GM12874 (cell line): ENCODE measurements around the gene FAM222A.

Experiments used
- TF ChIP-seq, protein P1 (sequence below): IDR thresholded peaks from 2 replicates; pipeline ENCODE4 v1.5.1; 2011; ENCODE audit warnings: low read depth, mild to moderate bottlenecking, control low read depth, low read length, moderate library complexity; ENCODE audit not compliant: insufficient read depth

FAM222A gene

DNA sequence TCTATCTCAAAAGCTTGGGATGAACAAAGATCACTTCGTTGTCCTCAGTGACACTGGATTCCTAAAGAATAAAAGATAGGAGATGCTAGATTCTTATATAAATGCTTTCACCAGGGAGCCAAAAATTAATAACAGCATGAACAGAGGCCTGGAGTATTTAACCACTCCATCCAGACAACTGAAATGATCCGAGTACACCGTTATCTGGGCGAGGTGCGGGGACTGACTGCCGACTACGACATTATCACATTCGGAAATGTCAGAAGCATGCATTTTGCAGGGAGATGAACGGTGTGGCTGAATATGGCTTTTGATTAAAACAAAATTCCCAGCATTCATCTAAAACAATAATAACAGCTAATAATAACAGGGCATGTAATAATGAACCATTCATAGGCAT lies 63.0 kb downstream of the FAM222A start:
- TF ChIP-seq, protein P1, sequence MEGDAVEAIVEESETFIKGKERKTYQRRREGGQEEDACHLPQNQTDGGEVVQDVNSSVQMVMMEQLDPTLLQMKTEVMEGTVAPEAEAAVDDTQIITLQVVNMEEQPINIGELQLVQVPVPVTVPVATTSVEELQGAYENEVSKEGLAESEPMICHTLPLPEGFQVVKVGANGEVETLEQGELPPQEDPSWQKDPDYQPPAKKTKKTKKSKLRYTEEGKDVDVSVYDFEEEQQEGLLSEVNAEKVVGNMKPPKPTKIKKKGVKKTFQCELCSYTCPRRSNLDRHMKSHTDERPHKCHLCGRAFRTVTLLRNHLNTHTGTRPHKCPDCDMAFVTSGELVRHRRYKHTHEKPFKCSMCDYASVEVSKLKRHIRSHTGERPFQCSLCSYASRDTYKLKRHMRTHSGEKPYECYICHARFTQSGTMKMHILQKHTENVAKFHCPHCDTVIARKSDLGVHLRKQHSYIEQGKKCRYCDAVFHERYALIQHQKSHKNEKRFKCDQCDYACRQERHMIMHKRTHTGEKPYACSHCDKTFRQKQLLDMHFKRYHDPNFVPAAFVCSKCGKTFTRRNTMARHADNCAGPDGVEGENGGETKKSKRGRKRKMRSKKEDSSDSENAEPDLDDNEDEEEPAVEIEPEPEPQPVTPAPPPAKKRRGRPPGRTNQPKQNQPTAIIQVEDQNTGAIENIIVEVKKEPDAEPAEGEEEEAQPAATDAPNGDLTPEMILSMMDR: no peak

DNA sequence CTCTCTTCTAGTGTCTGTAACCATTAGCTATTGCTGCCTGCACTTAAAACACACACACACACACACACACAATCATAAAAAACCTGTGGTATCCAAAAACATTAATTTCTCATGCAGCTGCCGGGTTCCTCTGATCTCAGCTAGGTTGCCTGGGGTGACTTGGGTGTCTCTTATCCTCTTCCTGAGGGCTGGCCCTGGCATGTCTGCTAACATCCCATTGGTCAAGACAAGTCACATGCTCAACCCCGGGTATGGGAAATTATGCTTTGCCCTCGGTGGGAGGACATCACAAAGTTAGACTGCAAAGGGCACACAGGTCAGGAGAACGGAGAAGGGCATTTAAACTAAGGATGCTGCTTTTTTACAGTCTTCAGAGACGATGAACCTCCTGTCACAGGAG lies 63.9 kb downstream of the FAM222A start:
- TF ChIP-seq, protein P1: no peak

DNA sequence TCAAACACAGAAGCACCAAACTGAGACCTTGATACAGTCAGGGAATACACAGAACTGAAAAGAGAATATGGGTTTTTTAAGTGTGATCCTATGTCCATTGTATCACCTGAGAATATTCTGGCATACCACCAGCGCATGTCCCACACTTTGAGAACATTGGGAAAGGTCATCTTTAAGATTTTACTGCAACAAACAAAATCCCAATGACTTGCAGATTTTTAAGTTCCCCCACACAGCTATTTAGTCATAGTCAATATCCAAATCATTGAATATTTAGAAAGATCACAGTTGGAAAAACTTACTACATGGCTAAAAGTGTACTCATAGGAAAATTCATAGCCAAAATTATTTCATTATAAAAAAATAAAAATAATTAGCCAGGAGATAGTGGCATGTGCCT lies 65.1 kb downstream of the FAM222A start:
- TF ChIP-seq, protein P1: no peak

DNA sequence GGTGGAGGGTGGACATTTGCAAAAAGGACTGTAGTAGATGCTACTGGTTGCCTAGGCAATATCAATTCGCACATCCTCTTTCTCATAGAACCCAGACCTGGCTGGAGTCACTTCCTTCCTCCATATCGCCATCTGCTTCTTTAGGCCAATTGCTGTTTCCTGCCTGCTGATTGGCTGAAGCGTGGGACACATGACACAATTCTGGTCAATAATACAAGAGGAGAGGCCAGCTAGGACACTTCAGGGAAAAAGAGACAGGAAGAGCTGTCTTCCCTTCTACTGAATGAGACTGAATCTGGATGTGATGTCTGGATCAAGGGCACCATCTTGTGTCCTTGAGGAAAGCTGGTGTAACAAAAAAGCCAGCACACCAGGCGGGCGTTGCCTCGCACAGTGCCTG lies 65.8 kb downstream of the FAM222A start:
- TF ChIP-seq, protein P1: no peak

DNA sequence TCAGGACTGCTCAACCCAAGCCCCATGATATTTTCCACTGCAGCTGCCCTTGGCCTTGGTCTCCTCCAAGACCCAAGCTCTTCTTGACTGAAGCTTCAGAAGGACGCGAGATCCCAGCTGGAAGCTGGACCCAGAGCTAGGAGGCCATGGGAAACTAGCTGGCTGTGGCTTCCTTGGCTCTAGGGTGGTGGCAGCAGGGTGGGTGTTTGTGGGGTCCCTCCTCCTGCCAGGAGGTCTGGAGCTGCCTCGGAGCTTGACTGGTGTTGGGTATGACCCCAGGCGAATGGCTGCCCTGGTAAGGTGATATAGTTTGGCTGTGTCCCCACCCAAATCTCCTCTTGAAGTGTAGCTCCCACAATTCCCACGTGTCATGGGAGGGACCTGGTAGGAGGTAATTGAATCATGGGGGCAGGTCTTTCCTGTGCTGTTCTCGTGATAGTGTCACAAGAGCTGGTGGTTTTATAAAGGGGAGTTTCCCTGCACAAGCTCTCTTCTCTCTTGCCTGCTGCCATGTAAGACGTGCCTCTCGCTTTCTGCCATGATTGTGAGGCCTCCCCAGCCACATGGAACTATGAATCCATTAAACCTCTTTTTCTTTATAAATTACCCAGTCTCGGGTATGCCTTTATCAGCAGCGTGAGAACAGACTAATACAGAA lies 68.2 kb downstream of the FAM222A start:
- TF ChIP-seq, protein P1: no peak

DNA sequence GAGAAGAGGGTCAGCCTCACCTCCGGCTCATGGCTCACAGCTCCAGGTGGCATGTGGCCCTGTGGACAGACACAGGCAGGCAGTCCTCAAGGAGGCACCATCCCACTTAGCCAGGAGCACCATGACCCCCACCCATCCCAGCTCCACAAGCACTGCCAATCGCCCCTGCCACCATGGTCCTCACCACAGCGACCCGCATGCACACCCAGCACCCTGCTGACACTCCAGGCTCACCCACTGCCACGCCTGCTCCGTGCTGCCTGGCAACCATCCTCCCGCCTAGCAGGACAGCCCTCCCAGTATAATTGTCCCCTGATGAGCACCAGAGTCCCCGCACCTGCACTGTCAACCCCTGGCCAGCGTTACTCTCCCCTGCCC lies 68.7 kb downstream of the FAM222A start:
- TF ChIP-seq, protein P1: no peak

DNA sequence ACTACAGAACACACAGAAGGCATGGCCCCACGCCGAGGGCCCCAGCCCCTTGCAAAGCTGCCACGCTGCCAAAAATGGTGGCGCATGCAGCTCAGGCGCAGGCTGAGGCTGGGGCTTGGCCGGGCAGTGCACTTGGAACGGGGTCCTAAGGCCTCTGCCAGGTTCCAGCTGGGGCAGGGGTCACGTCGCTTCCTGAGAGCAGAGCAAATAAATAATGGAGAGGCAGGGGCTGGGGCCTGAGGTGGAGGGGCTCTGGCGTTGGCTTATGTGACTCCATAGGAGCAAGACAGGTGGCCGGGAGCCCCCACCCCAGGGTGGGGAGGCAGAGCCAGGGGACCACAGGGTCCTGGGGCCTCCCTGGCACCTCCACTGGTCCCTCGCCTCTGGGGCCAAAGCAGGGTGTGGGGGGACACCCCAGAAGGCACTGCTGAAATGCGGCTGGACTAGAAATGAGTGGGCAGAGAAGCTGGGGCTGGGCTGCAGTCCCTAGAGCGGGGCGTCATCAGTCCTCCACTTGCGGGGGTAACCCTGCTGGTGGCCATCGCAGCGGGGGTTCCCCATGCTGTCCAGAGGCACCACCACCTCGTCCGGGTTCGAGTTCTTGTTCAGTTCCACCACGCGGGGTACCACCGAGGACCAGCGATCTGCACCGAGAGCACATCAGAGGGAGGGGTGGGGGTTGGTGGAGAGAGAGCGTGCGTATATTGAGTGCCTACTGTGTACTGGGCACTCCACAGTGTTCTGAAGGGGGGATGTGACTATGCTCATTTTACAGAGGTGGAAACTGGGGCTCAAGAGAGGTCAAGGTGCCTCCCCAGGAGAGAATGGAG lies 69.7 kb downstream of the FAM222A start:
- TF ChIP-seq, protein P1: no peak
